PC-3 (cell line): ENCODE data around the gene PRKACA. TPM values are rescaled to one million over a fixed set of nuclear protein-coding genes. Genes with fewer than 3 reads are reported as not detected.

Experiments used
- ATAC-seq: fragments of 200-7000 bp; cut with Tn5 transposase; 2 replicates; pipeline ENCODE4 v1.9.1; 2020; ENCODE audit warnings: mild to moderate bottlenecking, moderate library complexity
- BruUV-seq: library from RNA; stranded (reverse); fragments of 400-500 nt; replicated peaks from 2 replicates; lab custom pipeline; 2021; lab: Mats Ljungman, UMichigan
- CTCF ChIA-PET: fragments of 300-600 bp; sonication (Branson Sonifier 250); formaldehyde crosslinking; loops from one replicate; lab custom pipeline; 2022; ENCODE audit warnings: antibody characterized with exemption; lab: Charles Lee
- POLR2A ChIA-PET: fragments of 300-600 bp; sonication (Branson Sonifier 250); formaldehyde crosslinking; loops from one replicate; lab custom pipeline; 2022; ENCODE audit warnings: antibody characterized with exemption; ENCODE audit not compliant: unreplicated experiment; lab: Charles Lee
- DNase-seq: peaks from one replicate; pipeline ENCODE4 v3.0.0-alpha.2; 2015
- H2AFZ ChIP-seq: fragments of 300-600 bp; sonication (generic); 2 replicates; pipeline ENCODE4 v1.6.0; 2016; ENCODE audit warnings: antibody characterized with exemption, low read length
- H3F3A ChIP-seq: fragments of 300-600 bp; sonication (generic); one replicate; pipeline ENCODE4 v1.6.0; 2017; ENCODE audit warnings: antibody characterized with exemption, low read length, control low read depth, mild to moderate bottlenecking; ENCODE audit not compliant: unreplicated experiment
- H3K27ac ChIP-seq: fragments of 300-600 bp; sonication (generic); 2 replicates; pipeline ENCODE4 v1.5.1; 2016; ENCODE audit warnings: mild to moderate bottlenecking, low read length
- H3K27me3 ChIP-seq: fragments of 300-600 bp; sonication (generic); 2 replicates; pipeline ENCODE4 v1.6.1; 2016; ENCODE audit warnings: low read length, mixed read lengths
- H3K36me3 ChIP-seq: fragments of 300-600 bp; sonication (generic); 2 replicates; pipeline ENCODE4 v1.6.1; 2016; ENCODE audit warnings: low read depth, mixed run types, low read length, mixed read lengths
- H3K4me1 ChIP-seq: fragments of 300-600 bp; sonication (generic); 2 replicates; pipeline ENCODE4 v1.5.1; 2016; ENCODE audit warnings: low read length; ENCODE audit not compliant: insufficient read depth
- H3K4me2 ChIP-seq: fragments of 300-600 bp; sonication (generic); 2 replicates; pipeline ENCODE4 v1.6.0; 2016; ENCODE audit warnings: low read length
- H3K4me3 ChIP-seq: fragments of 300-600 bp; sonication (generic); 2 replicates; pipeline ENCODE4 v1.5.1; 2016; ENCODE audit warnings: mild to moderate bottlenecking, low read length, mixed read lengths
- H3K79me2 ChIP-seq: fragments of 300-600 bp; sonication (generic); 2 replicates; pipeline ENCODE4 v1.6.1; 2017; ENCODE audit warnings: low read length, mixed read lengths
- H3K9ac ChIP-seq: fragments of 300-600 bp; sonication (generic); 2 replicates; pipeline ENCODE4 v1.6.0; 2016; ENCODE audit warnings: mild to moderate bottlenecking, low read length
- H3K9me2 ChIP-seq: fragments of 300-600 bp; sonication (generic); replicated peaks from 2 replicates; pipeline ENCODE4 v1.6.1; 2016; ENCODE audit warnings: mixed run types, low read length, mixed read lengths
- H3K9me3 ChIP-seq: fragments of 300-600 bp; sonication (generic); 2 replicates; pipeline ENCODE4 v1.6.1; 2016; ENCODE audit warnings: low read length, mixed read lengths
- H4K20me1 ChIP-seq: fragments of 300-600 bp; sonication (generic); 2 replicates; pipeline ENCODE4 v1.6.1; 2016; ENCODE audit warnings: low read length, mixed read lengths
- CTCF ChIP-seq: fragments of 300-600 bp; sonication (generic); conservative IDR thresholded peaks from 2 replicates; pipeline ENCODE4 v1.5.1; 2017; ENCODE audit warnings: antibody characterized with exemption, low read depth, mild to moderate bottlenecking, low read length
- EZH2 ChIP-seq: fragments of 300-600 bp; sonication (generic); IDR thresholded peaks from one replicate; pipeline ENCODE4 v1.6.1; 2017; ENCODE audit warnings: antibody characterized with exemption, mild to moderate bottlenecking, low read length; ENCODE audit not compliant: unreplicated experiment
- EZH2phosphoT487 ChIP-seq: fragments of 300-600 bp; sonication (generic); IDR thresholded peaks from 2 replicates; pipeline ENCODE4 v1.6.1; 2018; ENCODE audit warnings: mild to moderate bottlenecking, antibody characterized with exemption, low read length, borderline replicate concordance
- intact Hi-C: fragments of 100-400 bp; cut with micrococcal nuclease; formaldehyde crosslinking; loops from 2 replicates; pipeline ENCODE4 v1.9.0; 2023
- total RNA-seq: library from RNA; depleted of rRNA; stranded (reverse); fragments of >200 nt; gene quantifications from 2 replicates; pipeline ENCODE4 v1.2.3, GENCODE V29; 2014

The PRKACA gene
- total RNA-seq, 1 experiment from 2014 or later: 50.2 TPM

- BruUV-seq: no TSS peak
- Histone ChIP-seq H3F3A (no peaks in the 10 kb centered on the region), H3K9me3 (no peaks in the 10 kb centered on the region), H3K4me1 (peaks cover 25% of the 10 kb centered on the region), H3K27ac (no peak overlapping the region), H3K9me2 (no peaks in the 10 kb centered on the region), H3K79me2 (peaks cover 28% of the 10 kb centered on the region), H3K4me3 (no peak overlapping the region), H3K27me3 (no peaks in the 10 kb centered on the region), H3K36me3 (no peaks in the 10 kb centered on the region), H2AFZ (no peak overlapping the region), H3K4me2 (no peak overlapping the region), H4K20me1 (no peaks in the 10 kb centered on the region), H3K9ac (no peak overlapping the region)
- TF ChIP-seq EZH2phosphoT487 (no peak), CTCF (no peak), EZH2 (no peak)
- intact Hi-C loops: loop anchor here (10.0 kb wide), 1 partner anchor 294 kb away; no protein-coding TSS in a partner anchor
- ATAC-seq (no peak), DNase-seq (no peak)
- ChIA-PET CTCF (interaction anchor here (0.7 kb wide), 1 partner anchor 108 kb away, joined by 3 read pairs; no protein-coding TSS in a partner anchor), POLR2A (interaction anchor here (0.6 kb wide), 1 partner anchor 58 kb away, joined by 5 read pairs; the partner anchor contains the start of gene ASF1B)
Observed at GRCh38 chr19:14078411-14078810, 39.2 kb downstream of the PRKACA start.

- peak overlapping the region; percentile 90 for H2AFZ ChIP-seq
- TSS peak; percentile 56 for BruUV-seq
- no peaks in the 10 kb centered on the region for H3K9me2 ChIP-seq
- TF ChIP-seq EZH2phosphoT487 (no peak), EZH2 (no peak), CTCF (no peak)
- H3K27me3 ChIP-seq: no peaks in the 10 kb centered on the region
- ChIA-PET POLR2A (interaction anchor here (0.6 kb wide), 1 partner anchor 433 kb away, joined by 29 read pairs; no protein-coding TSS in a partner anchor), CTCF (interaction anchor here (0.5 to 0.6 kb wide), 2 partner anchors 16 to 38 kb away, joined by 3 read pairs; no protein-coding TSS in a partner anchor)
- H3K79me2 ChIP-seq: peaks cover 13% of the 10 kb centered on the region; the same call in 1 of the 2 replicates
- H3F3A ChIP-seq: no peaks in the 10 kb centered on the region
- ATAC-seq (peak; percentile 20), DNase-seq (peak; percentile 46)
- H3K36me3 ChIP-seq: no peaks in the 10 kb centered on the region
- no peak overlapping the region for H3K27ac ChIP-seq
- no peaks in the 10 kb centered on the region for H3K9me3 ChIP-seq
- peaks cover 19% of the 10 kb centered on the region for H3K4me1 ChIP-seq
- H3K9ac ChIP-seq: peak overlapping the region; percentile 38
- H3K4me3 ChIP-seq: peak overlapping the region; percentile 74
- intact Hi-C loops: loop anchor here (1.0 to 10.0 kb wide), 4 partner anchors 63 to 289 kb away; no protein-coding TSS in a partner anchor
- H4K20me1 ChIP-seq: no peaks in the 10 kb centered on the region
- peak overlapping the region; percentile 93 for H3K4me2 ChIP-seq
Observed at GRCh38 chr19:14073925-14074838, 43.4 kb downstream of the PRKACA start.
